Cardiac fibroblast (primary cell): ENCODE data around the gene GLYR1.

ENCODE experiments used
- DNase-seq, 2 donors: peaks; one replicate each; pipeline versions ENCODE4 v3.0.0 to v3.0.0-alpha.2; 2010; ENCODE audit warnings: low read depth in 2 of 2
- H3K4me3 ChIP-seq, 2 donors: replicated peaks in 1 of 2; 1 replicate in 1 of 2; 2 replicates in 1 of 2; pipeline ENCODE4 v1.5.1; 2011; ENCODE audit warnings: low read depth in 2 of 2, low read length in 2 of 2, mild to moderate bottlenecking in 2 of 2, moderate library complexity in 1 of 2
- TF ChIP-seq, protein P1 (sequence below): IDR thresholded peaks from one replicate; pipeline ENCODE4 v1.5.1; 2011; ENCODE audit warnings: low read depth, mild to moderate bottlenecking, low read length, inconsistent platforms

The GLYR1 gene

DNA sequence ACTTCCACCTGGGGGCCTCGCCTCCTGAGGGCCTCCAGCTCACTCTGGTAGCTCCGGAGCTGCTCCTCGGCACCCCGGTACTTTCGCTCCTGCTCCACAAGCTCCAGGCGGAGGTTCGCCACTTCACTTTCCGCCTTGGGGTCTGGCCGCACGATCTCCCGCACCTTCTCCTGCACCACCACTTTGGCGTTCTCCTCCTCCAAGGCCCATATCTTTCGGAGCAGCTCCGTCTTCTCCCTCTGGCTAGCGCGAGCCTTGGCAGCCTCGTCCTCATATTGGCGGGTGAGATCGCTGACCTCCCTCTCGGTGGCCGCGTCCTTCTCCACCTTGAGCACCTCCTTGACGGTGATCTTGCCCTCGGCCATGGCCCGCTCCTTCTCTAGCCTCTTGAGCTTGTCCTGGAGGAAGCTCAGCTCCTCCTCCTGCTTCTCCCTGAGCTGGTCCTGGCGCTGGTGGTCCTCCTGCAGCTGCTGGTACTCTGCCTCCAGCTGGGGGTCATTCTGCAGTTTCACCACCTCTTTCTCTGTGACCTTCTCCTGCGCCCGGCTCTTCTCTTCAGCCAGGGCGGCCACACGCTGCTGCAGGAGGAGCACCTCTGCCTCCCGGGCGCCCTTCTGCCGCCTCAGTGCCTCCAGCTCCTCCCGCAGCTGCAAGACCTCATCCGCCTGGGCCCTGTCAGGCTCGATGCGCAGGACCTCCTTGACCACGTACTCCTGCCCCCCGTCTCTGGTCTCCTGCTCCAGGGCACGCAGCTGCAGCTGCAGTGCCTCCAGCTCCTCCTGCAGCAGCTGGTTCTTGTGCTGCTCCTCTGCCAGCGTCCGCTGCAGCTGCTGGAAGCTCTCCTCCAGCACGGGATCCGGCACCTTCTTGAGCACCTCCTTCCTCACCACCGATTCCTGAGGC is 38.1 kb upstream of the GLYR1 start:
- TF ChIP-seq, protein P1, sequence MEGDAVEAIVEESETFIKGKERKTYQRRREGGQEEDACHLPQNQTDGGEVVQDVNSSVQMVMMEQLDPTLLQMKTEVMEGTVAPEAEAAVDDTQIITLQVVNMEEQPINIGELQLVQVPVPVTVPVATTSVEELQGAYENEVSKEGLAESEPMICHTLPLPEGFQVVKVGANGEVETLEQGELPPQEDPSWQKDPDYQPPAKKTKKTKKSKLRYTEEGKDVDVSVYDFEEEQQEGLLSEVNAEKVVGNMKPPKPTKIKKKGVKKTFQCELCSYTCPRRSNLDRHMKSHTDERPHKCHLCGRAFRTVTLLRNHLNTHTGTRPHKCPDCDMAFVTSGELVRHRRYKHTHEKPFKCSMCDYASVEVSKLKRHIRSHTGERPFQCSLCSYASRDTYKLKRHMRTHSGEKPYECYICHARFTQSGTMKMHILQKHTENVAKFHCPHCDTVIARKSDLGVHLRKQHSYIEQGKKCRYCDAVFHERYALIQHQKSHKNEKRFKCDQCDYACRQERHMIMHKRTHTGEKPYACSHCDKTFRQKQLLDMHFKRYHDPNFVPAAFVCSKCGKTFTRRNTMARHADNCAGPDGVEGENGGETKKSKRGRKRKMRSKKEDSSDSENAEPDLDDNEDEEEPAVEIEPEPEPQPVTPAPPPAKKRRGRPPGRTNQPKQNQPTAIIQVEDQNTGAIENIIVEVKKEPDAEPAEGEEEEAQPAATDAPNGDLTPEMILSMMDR: no peak
- DNase-seq: no peak
- no peak overlapping the region for H3K4me3 ChIP-seq

- H3K4me3 ChIP-seq: no peak overlapping the region
- no peak for DNase-seq
- TF ChIP-seq, protein P1: no peak
These were observed 37.1 kb upstream of the GLYR1 start for GRCh38 chr16:4884209-4884608.

DNA sequence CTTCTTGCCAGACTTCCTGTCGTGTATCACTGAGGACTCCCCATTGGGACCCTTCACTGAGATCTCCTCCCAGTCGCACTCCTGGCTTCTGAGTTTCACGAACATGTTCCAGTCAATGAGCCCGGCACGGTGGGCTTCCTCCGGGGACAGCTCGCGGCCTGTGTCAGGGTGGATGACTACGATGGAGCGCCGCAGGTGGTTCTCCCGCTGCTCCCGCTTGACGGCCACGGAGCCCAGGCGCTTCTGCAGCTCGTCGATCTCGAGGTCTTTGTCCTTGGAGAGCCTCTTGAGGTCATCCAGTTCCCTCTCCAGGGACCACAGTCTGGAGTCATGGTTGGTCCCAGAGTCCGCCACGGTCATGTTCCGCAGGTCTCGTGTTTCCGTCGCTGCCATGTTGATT is 36.4 kb upstream of the GLYR1 start:
- TF ChIP-seq, protein P1: no peak
- no peak overlapping the region for H3K4me3 ChIP-seq
- DNase-seq: no peak

DNA sequence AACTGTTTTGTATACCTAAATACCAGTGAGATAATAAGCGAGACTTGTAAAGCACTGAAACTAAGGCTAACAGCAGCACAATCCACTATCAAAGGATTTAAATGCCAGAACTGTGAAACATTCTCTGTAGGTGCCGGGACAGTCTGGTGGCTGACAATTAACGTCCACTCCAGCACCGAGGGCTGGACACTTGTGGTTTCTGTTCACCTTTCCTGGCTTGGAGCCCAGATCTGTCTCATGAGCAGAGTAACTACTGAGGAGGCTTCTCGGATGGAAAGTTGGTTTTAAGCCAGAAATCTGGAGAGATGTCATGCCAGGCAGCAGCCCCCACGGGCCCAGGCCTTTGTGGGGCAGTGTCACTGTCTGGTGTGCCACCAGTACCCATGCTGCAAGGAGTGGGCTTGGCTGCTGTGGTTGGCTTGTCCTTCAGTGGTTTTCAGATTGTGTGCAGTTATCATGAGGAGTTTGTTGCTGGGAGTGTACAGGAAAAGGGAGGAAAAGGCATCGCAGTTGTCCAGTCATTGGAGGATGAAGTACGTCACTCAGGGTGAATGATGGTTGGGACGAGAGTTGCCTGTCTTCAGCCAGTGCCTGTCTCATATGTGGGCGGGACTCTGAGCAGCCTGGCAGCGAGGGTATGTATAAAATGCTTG is 35.7 kb upstream of the GLYR1 start:
- peak; percentile 43 to 59 for DNase-seq
- TF ChIP-seq, protein P1: no peak

GRCh38 chr16:4882000-4882632 is 35.0 kb upstream of the GLYR1 start:
- H3K4me3 ChIP-seq: no peak overlapping the region
- DNase-seq: peak; percentile 41 to 76
- TF ChIP-seq, protein P1: no peak

More for the DNA sequence above, 35.7 kb upstream of the GLYR1 start:
- H3K4me3 ChIP-seq: no peak overlapping the region

- TF ChIP-seq, protein P1: no peak
- no peak for DNase-seq
- no peak overlapping the region for H3K4me3 ChIP-seq
These were observed 33.0 kb upstream of the GLYR1 start for GRCh38 chr16:4880006-4880580.
